DND-41 (cell line): ENCODE results near the gene NRL.

Experiments
- ATAC-seq: fragments of 200-7000 bp; cut with Tn5 transposase; 3 replicates; pipeline ENCODE4 v1.9.1; 2021; ENCODE audit warnings: low read depth; ENCODE audit not compliant: insufficient read depth
- DNase-seq: peaks from one replicate; pipeline ENCODE4 v3.0.0-alpha.2; 2020
- H2AFZ ChIP-seq: 2 replicates; pipeline ENCODE4 v1.6.0; 2012; ENCODE audit warnings: low read depth, low read length
- H3K27ac ChIP-seq: 2 replicates; pipeline ENCODE4 v1.5.1; 2012; ENCODE audit warnings: low read length, inconsistent platforms
- H3K27me3 ChIP-seq: fragments of 200-600 bp; sonication (generic); 2 replicates; pipeline ENCODE4 v1.6.0; 2012; ENCODE audit warnings: low read length, mild to moderate bottlenecking, inconsistent platforms; ENCODE audit not compliant: insufficient read depth, poor library complexity
- H3K36me3 ChIP-seq: 2 replicates; pipeline ENCODE4 v1.5.1; 2012; ENCODE audit warnings: low read length, inconsistent platforms; ENCODE audit not compliant: insufficient read depth
- H3K4me1 ChIP-seq: 2 replicates; pipeline ENCODE4 v1.5.1; 2012; ENCODE audit warnings: mild to moderate bottlenecking, low read length; ENCODE audit not compliant: insufficient read depth
- H3K4me2 ChIP-seq: 2 replicates; pipeline ENCODE4 v1.6.0; 2012; ENCODE audit warnings: mild to moderate bottlenecking, moderate library complexity, low read length, inconsistent platforms; ENCODE audit not compliant: insufficient read depth
- H3K4me3 ChIP-seq, 2 experiments: fragments of 200-600 bp in 1 of 2; shearing (Covaris generic) in 1 of 2; 2 replicates each; pipeline ENCODE4 v1.5.1; 2012 to 2016; ENCODE audit warnings: inconsistent platforms in 2 of 2, low read length in 2 of 2, mild to moderate bottlenecking in 2 of 2, low read depth in 1 of 2, moderate library complexity in 1 of 2
- H3K79me2 ChIP-seq: 2 replicates; pipeline ENCODE4 v1.6.0; 2012; ENCODE audit warnings: low read length, inconsistent platforms; ENCODE audit not compliant: insufficient read depth
- H3K9ac ChIP-seq: 2 replicates; pipeline ENCODE4 v1.6.0; 2012; ENCODE audit warnings: low read depth, mild to moderate bottlenecking, inconsistent platforms, low read length, moderate library complexity
- H3K9me3 ChIP-seq: 2 replicates; pipeline ENCODE4 v1.5.1; 2012; ENCODE audit warnings: low read length, moderate library complexity, mild to moderate bottlenecking, inconsistent platforms; ENCODE audit not compliant: insufficient read depth, severe bottlenecking
- H4K20me1 ChIP-seq: 2 replicates; pipeline ENCODE4 v1.6.0; 2012; ENCODE audit warnings: low read length; ENCODE audit not compliant: insufficient read depth
- EZH2 ChIP-seq: IDR thresholded peaks from 3 replicates; pipeline ENCODE4 v1.6.1; 2012; ENCODE audit warnings: borderline replicate concordance, low read depth, mild to moderate bottlenecking, moderate library complexity, low read length, inconsistent platforms; ENCODE audit not compliant: severe bottlenecking
- TF ChIP-seq, protein P1 (sequence below): IDR thresholded peaks from 2 replicates; pipeline ENCODE4 v1.5.1; 2012; ENCODE audit warnings: borderline replicate concordance, low read length, moderate library complexity, mild to moderate bottlenecking; ENCODE audit not compliant: poor library complexity, severe bottlenecking; ENCODE audit errors: extremely low read depth

NRL gene

DNA sequence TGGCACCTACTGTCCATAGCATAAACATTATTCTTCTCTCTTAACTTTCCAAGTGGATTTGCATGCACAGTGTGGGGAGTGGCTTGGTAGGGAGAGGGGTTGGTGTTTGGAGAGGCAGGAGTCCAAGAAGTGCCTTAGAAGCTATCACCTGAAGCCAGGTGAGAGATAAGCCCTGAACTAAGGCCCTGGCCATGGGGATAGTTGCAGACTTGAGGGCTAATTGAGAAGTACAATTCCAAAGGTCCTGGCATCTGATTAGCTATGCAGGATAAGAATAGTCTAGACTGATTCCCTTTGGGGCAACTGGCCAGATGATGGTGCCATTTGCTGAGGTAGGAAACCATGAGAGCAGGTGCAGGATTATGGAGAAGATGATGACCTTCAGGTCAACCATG is 22.6 kb downstream of the NRL start:
- DNase-seq (no peak), ATAC-seq (no peak)
- H3K9me3 ChIP-seq, result no peaks in the 10 kb centered on the region
- H3K27me3 ChIP-seq, result no peaks in the 10 kb centered on the region
- no peak overlapping the region for H2AFZ ChIP-seq
- no peak overlapping the region for H3K9ac ChIP-seq
- H3K79me2 ChIP-seq, result peaks cover 22% of the 10 kb centered on the region
- no peak overlapping the region for H3K4me3 ChIP-seq
- peaks cover 8% of the 10 kb centered on the region for H3K36me3 ChIP-seq
- H4K20me1 ChIP-seq, result no peaks in the 10 kb centered on the region
- no peak overlapping the region; the same call in 1 of the 2 replicates for H3K27ac ChIP-seq
- H3K4me2 ChIP-seq, result no peak overlapping the region
- H3K4me1 ChIP-seq, result peaks cover 30% of the 10 kb centered on the region
- TF ChIP-seq EZH2, result no peak
- TF ChIP-seq, protein P1, sequence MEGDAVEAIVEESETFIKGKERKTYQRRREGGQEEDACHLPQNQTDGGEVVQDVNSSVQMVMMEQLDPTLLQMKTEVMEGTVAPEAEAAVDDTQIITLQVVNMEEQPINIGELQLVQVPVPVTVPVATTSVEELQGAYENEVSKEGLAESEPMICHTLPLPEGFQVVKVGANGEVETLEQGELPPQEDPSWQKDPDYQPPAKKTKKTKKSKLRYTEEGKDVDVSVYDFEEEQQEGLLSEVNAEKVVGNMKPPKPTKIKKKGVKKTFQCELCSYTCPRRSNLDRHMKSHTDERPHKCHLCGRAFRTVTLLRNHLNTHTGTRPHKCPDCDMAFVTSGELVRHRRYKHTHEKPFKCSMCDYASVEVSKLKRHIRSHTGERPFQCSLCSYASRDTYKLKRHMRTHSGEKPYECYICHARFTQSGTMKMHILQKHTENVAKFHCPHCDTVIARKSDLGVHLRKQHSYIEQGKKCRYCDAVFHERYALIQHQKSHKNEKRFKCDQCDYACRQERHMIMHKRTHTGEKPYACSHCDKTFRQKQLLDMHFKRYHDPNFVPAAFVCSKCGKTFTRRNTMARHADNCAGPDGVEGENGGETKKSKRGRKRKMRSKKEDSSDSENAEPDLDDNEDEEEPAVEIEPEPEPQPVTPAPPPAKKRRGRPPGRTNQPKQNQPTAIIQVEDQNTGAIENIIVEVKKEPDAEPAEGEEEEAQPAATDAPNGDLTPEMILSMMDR, result no peak

DNA sequence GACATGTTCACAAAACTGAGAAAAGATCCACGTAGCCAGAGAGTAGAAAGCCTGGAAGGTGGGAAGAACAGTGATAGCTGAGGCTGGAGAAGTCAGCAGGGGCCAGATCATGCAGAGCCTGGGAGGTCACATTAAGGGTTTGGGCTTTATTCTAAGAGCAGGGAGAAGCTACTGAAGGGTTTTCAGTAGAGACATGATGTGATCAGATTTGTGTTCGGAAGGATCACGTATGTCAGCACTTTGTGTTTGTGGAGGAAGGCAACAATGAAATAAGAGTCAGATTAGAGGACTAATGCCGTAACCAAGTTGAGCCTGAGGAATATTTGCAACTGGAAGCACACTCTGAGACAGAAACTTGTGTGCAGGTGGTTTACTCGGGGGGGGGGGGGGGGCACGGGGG is 24.9 kb downstream of the NRL start:
- TF ChIP-seq EZH2, result no peak
- TF ChIP-seq, protein P1, result no peak
- Histone ChIP-seq H3K4me2 (no peak overlapping the region), H3K36me3 (no peaks in the 10 kb centered on the region), H3K79me2 (peaks cover 5% of the 10 kb centered on the region), H4K20me1 (no peaks in the 10 kb centered on the region), H3K27ac (no peak overlapping the region), H3K27me3 (no peaks in the 10 kb centered on the region), H3K9me3 (no peaks in the 10 kb centered on the region), H2AFZ (no peak overlapping the region), H3K4me1 (peaks cover 20% of the 10 kb centered on the region), H3K4me3 (no peak overlapping the region), H3K9ac (no peak overlapping the region)
- ATAC-seq (no peak), DNase-seq (no peak)

DNA sequence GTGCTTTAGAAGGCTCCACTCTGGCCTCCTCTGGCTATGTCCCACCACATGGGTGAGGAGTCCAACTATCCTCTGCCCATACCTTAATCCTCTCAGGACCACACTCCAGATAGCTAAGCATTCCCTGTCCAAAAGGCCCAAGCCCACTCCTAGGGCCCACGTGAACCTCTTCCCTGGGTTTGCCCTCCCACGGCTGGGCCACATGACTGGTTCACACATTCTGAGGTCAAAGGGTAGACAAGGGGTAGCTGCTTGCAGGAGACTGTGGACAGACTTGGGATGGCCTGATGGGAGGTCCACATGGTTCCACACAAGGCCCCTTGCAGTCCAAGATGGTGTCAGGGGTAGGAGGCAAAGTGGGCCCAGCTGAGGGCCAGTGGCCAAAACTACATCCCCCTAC is 26.7 kb downstream of the NRL start:
- H3K4me3 ChIP-seq, result no peak overlapping the region
- H3K4me2 ChIP-seq, result no peak overlapping the region
- peaks cover 8% of the 10 kb centered on the region for H3K4me1 ChIP-seq
- H4K20me1 ChIP-seq, result no peaks in the 10 kb centered on the region
- H3K9me3 ChIP-seq, result no peaks in the 10 kb centered on the region
- ATAC-seq (no peak), DNase-seq (no peak)
- H3K9ac ChIP-seq, result no peak overlapping the region
- H3K27ac ChIP-seq, result no peak overlapping the region
- H2AFZ ChIP-seq, result no peak overlapping the region
- H3K36me3 ChIP-seq, result no peaks in the 10 kb centered on the region
- H3K27me3 ChIP-seq, result no peaks in the 10 kb centered on the region
- H3K79me2 ChIP-seq, result no peaks in the 10 kb centered on the region
- TF ChIP-seq, protein P1, result no peak
- no peak for TF ChIP-seq EZH2

DNA sequence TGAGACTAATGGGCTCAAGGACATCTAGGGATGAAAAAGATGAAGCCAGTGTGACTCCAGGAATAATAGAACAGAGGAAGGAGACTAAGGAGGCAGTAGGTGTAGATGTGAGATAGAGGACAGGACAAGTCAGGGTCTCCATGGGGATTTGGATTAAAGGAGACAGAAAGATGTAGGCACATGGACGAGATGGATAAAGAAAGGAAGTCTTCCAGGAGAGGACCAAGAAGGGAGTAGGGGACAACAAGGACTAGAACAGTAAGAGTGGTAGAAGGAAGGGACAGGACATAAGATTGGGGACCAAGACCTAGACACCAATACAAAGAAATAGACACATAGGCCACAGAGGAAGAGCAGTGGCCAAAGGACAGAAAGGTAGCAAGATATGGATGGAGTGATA is 27.7 kb downstream of the NRL start:
- ATAC-seq, result no peak
- no peak for DNase-seq
- no peak overlapping the region for H3K27ac ChIP-seq
- no peak overlapping the region for H2AFZ ChIP-seq
- H3K9me3 ChIP-seq, result no peaks in the 10 kb centered on the region
- no peaks in the 10 kb centered on the region for H3K79me2 ChIP-seq
- no peak overlapping the region for H3K4me2 ChIP-seq
- no peak overlapping the region for H3K9ac ChIP-seq
- no peak overlapping the region for H3K4me3 ChIP-seq
- no peaks in the 10 kb centered on the region for H3K36me3 ChIP-seq
- H3K27me3 ChIP-seq, result peaks cover 10% of the 10 kb centered on the region
- H3K4me1 ChIP-seq, result peaks cover 6% of the 10 kb centered on the region; the same call in 1 of the 2 replicates
- peaks cover 3% of the 10 kb centered on the region; the same call in 1 of the 2 replicates for H4K20me1 ChIP-seq
- no peak for TF ChIP-seq EZH2
- TF ChIP-seq, protein P1, result no peak
